GM13976 (cell line): ENCODE data around the gene C20orf173.
A peak's percentile ranks its signal among the peaks of the same experiment; 100 is the strongest.

ENCODE experiments used
- DNase-seq: peaks from one replicate; pipeline ENCODE4 v3.0.0; 2012; ENCODE audit warnings: low spot score
- in situ Hi-C: fragments of 300-500 bp; cut with MboI; formaldehyde crosslinking; loops from one replicate; pipeline ENCODE4 v1.12.0; 2022; ENCODE audit warnings: low sequenced_read_pairs, mixed read lengths, inconsistent platforms; ENCODE audit not compliant: unreplicated experiment
- TF ChIP-seq, protein P1 (sequence below): IDR thresholded peaks from 2 replicates; pipeline ENCODE4 v1.5.1; 2012; ENCODE audit warnings: borderline replicate concordance, mild to moderate bottlenecking; ENCODE audit not compliant: insufficient read depth; ENCODE audit errors: extremely low read depth, missing control alignments, control extremely low read depth

C20orf173 gene

DNA sequence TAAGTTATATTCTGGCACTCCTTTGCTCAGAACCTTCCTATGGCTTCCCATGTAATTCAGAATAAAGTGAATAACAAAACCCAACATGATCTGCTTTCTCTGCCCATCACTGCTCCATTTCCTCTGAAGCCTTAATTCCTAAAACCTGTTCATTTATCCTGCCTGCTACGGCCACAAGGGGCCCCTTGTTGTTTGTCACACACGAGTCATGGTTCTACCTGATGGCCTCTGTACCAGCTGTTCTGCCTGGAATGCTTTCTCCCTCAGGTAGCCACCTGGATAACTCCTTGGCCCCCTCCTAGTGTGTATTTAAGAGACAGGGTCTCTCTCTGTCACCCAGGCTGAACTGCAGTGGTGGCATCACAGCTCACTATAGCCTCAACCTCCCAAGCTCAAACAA lies 39.2 kb upstream of the C20orf173 start:
- TF ChIP-seq, protein P1, sequence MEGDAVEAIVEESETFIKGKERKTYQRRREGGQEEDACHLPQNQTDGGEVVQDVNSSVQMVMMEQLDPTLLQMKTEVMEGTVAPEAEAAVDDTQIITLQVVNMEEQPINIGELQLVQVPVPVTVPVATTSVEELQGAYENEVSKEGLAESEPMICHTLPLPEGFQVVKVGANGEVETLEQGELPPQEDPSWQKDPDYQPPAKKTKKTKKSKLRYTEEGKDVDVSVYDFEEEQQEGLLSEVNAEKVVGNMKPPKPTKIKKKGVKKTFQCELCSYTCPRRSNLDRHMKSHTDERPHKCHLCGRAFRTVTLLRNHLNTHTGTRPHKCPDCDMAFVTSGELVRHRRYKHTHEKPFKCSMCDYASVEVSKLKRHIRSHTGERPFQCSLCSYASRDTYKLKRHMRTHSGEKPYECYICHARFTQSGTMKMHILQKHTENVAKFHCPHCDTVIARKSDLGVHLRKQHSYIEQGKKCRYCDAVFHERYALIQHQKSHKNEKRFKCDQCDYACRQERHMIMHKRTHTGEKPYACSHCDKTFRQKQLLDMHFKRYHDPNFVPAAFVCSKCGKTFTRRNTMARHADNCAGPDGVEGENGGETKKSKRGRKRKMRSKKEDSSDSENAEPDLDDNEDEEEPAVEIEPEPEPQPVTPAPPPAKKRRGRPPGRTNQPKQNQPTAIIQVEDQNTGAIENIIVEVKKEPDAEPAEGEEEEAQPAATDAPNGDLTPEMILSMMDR = peak; percentile 22
- in situ Hi-C loops = no loop called here
- no peak for DNase-seq

DNA sequence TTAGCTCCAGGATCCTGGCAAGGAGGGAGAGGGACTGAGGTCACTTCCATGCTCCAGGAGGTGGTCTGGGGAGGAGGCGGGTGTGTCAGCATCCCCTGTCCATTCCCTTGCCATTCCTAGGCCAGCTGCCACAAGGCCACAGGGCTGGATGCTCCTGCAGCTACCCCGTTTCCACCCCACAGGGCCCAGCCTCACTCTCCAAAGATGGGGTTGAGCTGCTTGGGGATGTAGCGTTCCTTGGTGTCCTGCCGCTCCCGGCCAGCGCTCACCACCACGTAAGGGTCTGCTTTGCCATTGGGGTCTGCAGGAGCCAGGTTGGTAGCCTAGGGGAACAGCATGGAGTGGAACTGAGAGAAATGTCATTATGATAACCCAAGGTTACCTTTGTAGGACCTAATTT lies 35.5 kb upstream of the C20orf173 start:
- TF ChIP-seq, protein P1 = no peak
- in situ Hi-C loops = no loop called here
- no peak for DNase-seq

DNA sequence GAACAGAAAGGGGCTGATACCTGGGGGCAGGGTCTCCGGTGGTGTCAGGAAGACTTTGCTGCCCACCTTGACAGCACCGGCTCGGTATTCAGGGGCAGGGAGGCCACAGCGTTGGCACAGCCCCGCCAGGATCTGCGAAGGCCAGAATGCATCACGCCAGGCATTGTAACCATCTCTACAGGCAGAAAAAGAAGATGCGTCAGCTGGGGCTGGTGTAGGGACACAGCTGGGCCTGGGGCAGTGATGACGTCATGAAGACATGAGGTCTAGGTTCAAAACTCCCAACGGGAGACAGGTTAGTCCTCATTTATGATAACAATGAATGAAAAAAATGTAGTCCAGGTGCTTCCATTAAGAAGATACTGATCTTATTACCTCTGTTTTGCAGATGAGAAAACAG lies 34.4 kb upstream of the C20orf173 start:
- no peak for DNase-seq
- TF ChIP-seq, protein P1 = no peak
- in situ Hi-C loops = no loop called here

DNA sequence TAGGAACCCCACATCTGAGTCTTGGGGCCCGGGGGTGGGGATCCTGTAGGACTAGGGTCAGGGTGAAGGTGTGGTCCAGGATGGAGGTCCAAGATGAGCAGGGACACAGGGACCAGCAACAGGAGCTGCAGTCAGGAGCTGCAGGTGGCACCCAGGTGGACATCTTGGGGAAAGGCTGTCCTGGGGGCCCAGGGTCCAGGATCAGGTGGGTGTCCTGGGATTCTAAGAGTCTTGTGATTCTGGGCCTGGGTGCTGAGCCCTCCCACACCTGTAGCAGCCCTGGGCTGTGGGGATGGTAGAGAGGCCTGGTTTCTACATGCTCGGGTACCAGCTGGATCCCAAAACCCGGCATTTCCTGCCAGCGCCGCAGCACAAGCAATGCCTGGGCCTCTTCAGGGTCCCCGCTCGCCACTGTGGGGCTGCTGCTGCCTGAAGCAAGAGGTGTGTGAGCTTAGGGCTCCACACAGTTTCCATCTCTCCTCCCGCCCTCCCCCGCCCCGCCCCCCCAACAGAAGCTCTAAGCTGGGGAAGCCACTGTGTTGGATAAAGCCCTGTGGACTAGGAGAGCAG lies 33.2 kb upstream of the C20orf173 start:
- TF ChIP-seq, protein P1 = no peak
- in situ Hi-C loops = no loop called here
- DNase-seq = no peak

DNA sequence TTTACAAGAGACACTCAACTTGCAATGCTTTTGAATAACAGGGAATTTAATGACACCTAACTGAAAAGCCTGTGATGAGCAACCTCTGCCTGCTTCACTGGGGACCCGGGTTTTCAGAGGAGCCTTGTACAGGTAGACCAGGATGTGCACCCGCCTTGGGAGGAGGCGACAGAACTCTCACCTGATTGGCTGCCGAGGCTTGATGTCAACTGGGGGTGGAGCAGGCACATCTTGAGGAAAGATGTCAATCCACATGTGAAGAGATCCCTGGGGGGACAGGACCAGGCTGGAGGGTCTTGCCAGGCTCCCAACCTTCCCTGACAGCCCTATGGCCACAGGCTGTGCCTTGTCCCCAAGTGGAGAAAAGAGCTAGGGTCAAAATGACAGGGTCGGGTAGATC lies 32.2 kb upstream of the C20orf173 start:
- TF ChIP-seq, protein P1 = no peak
- DNase-seq = no peak
- in situ Hi-C loops = no loop called here

DNA sequence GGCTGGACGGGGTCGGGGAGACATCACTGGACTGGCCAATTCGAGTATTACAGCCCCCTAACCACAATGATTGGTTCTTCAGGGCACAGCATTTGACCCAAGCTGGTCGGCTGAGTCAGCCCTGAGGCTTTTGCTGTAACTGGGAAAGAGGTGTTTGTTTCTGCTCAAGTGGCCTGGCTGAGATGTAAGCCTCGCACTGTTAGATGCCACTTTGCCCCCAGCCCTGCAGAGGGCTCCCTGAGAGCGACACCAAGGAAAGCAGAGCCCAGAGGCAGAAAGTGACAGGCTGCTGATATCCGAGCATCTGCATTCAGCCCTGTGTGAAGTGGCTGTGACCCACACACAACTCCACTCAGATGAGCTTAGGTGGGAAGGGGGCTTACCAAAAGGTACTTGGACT lies 31.8 kb upstream of the C20orf173 start:
- TF ChIP-seq, protein P1 = peak; percentile 29
- in situ Hi-C loops = no loop called here
- DNase-seq = no peak
